T-cell (primary cell): Measurements from ENCODE around the gene SLAMF8. TPM values are rescaled to one million over a fixed set of nuclear protein-coding genes. Genes with fewer than 3 reads are reported as not detected.

Source experiments
- ATAC-seq, 4 experiments: fragments of 200-7000 bp in 3 of 4; fragments of 150-1000 bp in 1 of 4; cut with Tn5 transposase; replicated peaks in 1 of 4; 1 replicate in 3 of 4; 2 replicates in 1 of 4; pipeline ENCODE4 v1.10.0; 2021; ENCODE audit warnings: moderate library complexity in 3 of 4, mild to moderate bottlenecking in 2 of 4, moderate number of reproducible peaks in 1 of 4
- CTCF ChIA-PET, 2 donors: fragments of 300-600 bp; sonication (Branson Sonifier 250); formaldehyde crosslinking; loops; one replicate each; lab custom pipeline; 2022; ENCODE audit warnings: antibody characterized with exemption in 2 of 2; lab: Charles Lee
- POLR2A ChIA-PET, 2 donors: fragments of 300-600 bp; sonication (Branson Sonifier 250); formaldehyde crosslinking; loops; one replicate each; lab custom pipeline; 2022; ENCODE audit warnings: antibody characterized with exemption in 2 of 2; lab: Charles Lee
- DNase-seq, 35 experiments: peaks; one replicate each; pipeline versions ENCODE4 v3.0.0 to v3.0.0-alpha.2; 2013 to 2023
- H3K27ac ChIP-seq: one replicate; pipeline ENCODE4 v1.5.1; 2013; ENCODE audit warnings: low read length
- H3K27me3 ChIP-seq, 2 experiments: replicated peaks in 1 of 2; 1 replicate in 1 of 2; 2 replicates in 1 of 2; pipeline versions ENCODE4 v1.6.1 to v1.7.0; 2013; ENCODE audit warnings: low read length in 1 of 2, mixed read lengths in 1 of 2; ENCODE audit not compliant: control insufficient read depth in 2 of 2, insufficient read depth in 2 of 2; ENCODE audit errors: extremely low read depth in 1 of 2
- H3K36me3 ChIP-seq, 2 donors: 1 replicate in 1 of 2; 2 replicates in 1 of 2; pipeline versions ENCODE4 v1.6.1 to v1.7.0; 2013; ENCODE audit warnings: low read length in 1 of 2; ENCODE audit not compliant: control insufficient read depth in 2 of 2, insufficient read depth in 1 of 2; ENCODE audit errors: extremely low read depth in 1 of 2
- H3K4me1 ChIP-seq, 2 experiments: 1 replicate in 1 of 2; 2 replicates in 1 of 2; pipeline versions ENCODE4 v1.6.1 to v1.7.0; 2013; ENCODE audit warnings: low read length in 2 of 2, mixed read lengths in 1 of 2; ENCODE audit not compliant: insufficient read depth in 2 of 2, control insufficient read depth in 1 of 2; ENCODE audit errors: extremely low read depth in 1 of 2
- H3K4me3 ChIP-seq, 2 donors: 1 replicate in 1 of 2; 2 replicates in 1 of 2; pipeline versions ENCODE4 v1.5.1 to v1.7.0; 2013; ENCODE audit warnings: mild to moderate bottlenecking in 2 of 2, low read length in 1 of 2, moderate library complexity in 1 of 2; ENCODE audit not compliant: control insufficient read depth in 1 of 2; ENCODE audit errors: extremely low read depth in 1 of 2
- H3K9me3 ChIP-seq: 2 replicates; pipeline ENCODE4 v1.7.0; 2013
- H3K27ac Mint-ChIP-seq, 2 donors: one replicate each; pipeline ENCODE4 v1.8.0; 2020 to 2021; ENCODE audit warnings: mild to moderate bottlenecking in 2 of 2, mixed read lengths in 2 of 2
- H3K27me3 Mint-ChIP-seq, 2 donors: one replicate each; pipeline ENCODE4 v1.8.0; 2021 to 2022; ENCODE audit warnings: mixed read lengths in 2 of 2
- H3K36me3 Mint-ChIP-seq: one replicate; pipeline ENCODE4 v1.8.0; 2021; ENCODE audit warnings: mixed read lengths
- H3K4me1 Mint-ChIP-seq, 3 donors: one replicate each; pipeline ENCODE4 v1.8.0; 2020 to 2022; ENCODE audit warnings: mixed read lengths in 3 of 3, mild to moderate bottlenecking in 1 of 3
- H3K4me3 Mint-ChIP-seq, 3 donors: one replicate each; pipeline ENCODE4 v1.8.0; 2020 to 2022; ENCODE audit warnings: mild to moderate bottlenecking in 3 of 3, mixed read lengths in 3 of 3, moderate library complexity in 3 of 3
- H3K9me3 Mint-ChIP-seq, 3 donors: one replicate each; pipeline ENCODE4 v1.8.0; 2020 to 2022; ENCODE audit warnings: mixed read lengths in 3 of 3
- WGBS: methylation state at CpG from one replicate; pipeline ENCODE4 v1.1.5; 2013; ENCODE audit warnings: missing lambda C conversion rate; ENCODE audit not compliant: insufficient coverage; 5-methylcytosine and 5-hydroxymethylcytosine counted together
- total RNA-seq, 35 experiments: library from RNA in 6 of 35; stranded (reverse) in 6 of 35; fragments of 120-200 nt in 1 of 35; gene quantifications; one replicate each; pipeline versions ENCODE4 v1.2.1 to v1.2.4 and lab custom pipeline; 2013 to 2026

SLAMF8 gene
- total RNA-seq, 5 donors from 2014 or later (not counting 1 experiment from before 2014, with no cell fraction given), result 0.41 to 1.0 (median 0.69) TPM; not detected in 1

GRCh38 chr1:159881622-159882526, 55.2 kb downstream of the SLAMF8 start:
- WGBS, result 65% methylated on average over 5 of the region's 6 CpGs
- Mint-ChIP-seq H3K4me3 (no peak overlapping the region), H3K27ac (no peak overlapping the region), H3K9me3 (no peaks in the 10 kb centered on the region), H3K4me1 (no peaks in the 10 kb centered on the region), H3K36me3 (no peaks in the 10 kb centered on the region), H3K27me3 (no peaks in the 10 kb centered on the region)
- Histone ChIP-seq H3K9me3 (no peaks in the 10 kb centered on the region), H3K4me3 (no peak overlapping the region), H3K4me1 (peaks cover 6% of the 10 kb centered on the region in 2 experiments), H3K36me3 (no peaks in the 10 kb centered on the region), H3K27ac (no peak overlapping the region), H3K27me3 (no peaks in the 10 kb centered on the region)
- ChIA-PET POLR2A (no interaction called here), CTCF (interaction anchor here in 1 of 2 donors (0.9 kb wide), 1 partner anchor 11 kb away, joined by 3 read pairs; no protein-coding TSS in a partner anchor)
- peak in 27 of 35 experiments; percentile 8 to 63 (median 20) for DNase-seq
- ATAC-seq, result peak in 2 of 4 experiments; percentile 36 to 37

GRCh38 chr1:159882527-159882862, 55.8 kb downstream of the SLAMF8 start:
- ATAC-seq (no peak), DNase-seq (no peak)
- ChIA-PET POLR2A (no interaction called here), CTCF (no interaction called here)
- H3K4me3 ChIP-seq, result no peak overlapping the region
- WGBS, result no CpG with 5 or more reads among the region's 2 CpGs
- no peaks in the 10 kb centered on the region for H3K4me1 Mint-ChIP-seq
- peaks cover 6% of the 10 kb centered on the region in 2 experiments for H3K4me1 ChIP-seq
- no peak overlapping the region for H3K4me3 Mint-ChIP-seq
- H3K36me3 Mint-ChIP-seq, result no peaks in the 10 kb centered on the region
- H3K27ac Mint-ChIP-seq, result no peak overlapping the region
- H3K9me3 Mint-ChIP-seq, result no peaks in the 10 kb centered on the region
- no peaks in the 10 kb centered on the region for H3K9me3 ChIP-seq
- H3K27me3 ChIP-seq, result no peaks in the 10 kb centered on the region
- H3K36me3 ChIP-seq, result no peaks in the 10 kb centered on the region
- H3K27ac ChIP-seq, result no peak overlapping the region
- no peaks in the 10 kb centered on the region for H3K27me3 Mint-ChIP-seq

- Histone ChIP-seq H3K4me1 (peaks cover 6% of the 10 kb centered on the region in 2 experiments), H3K27ac (no peak overlapping the region), H3K4me3 (no peak overlapping the region), H3K9me3 (no peaks in the 10 kb centered on the region), H3K27me3 (no peaks in the 10 kb centered on the region), H3K36me3 (no peaks in the 10 kb centered on the region)
- Mint-ChIP-seq H3K27me3 (no peaks in the 10 kb centered on the region), H3K27ac (no peak overlapping the region), H3K9me3 (no peaks in the 10 kb centered on the region), H3K36me3 (no peaks in the 10 kb centered on the region), H3K4me1 (no peaks in the 10 kb centered on the region), H3K4me3 (no peak overlapping the region)
- ChIA-PET CTCF (no interaction called here), POLR2A (no interaction called here)
- WGBS, result no CpG with 5 or more reads among the region's 4 CpGs
- DNase-seq, result no peak
- ATAC-seq, result no peak
Measured at GRCh38 chr1:159883134-159883533, 56.5 kb downstream of the SLAMF8 start.

- Histone ChIP-seq H3K4me1 (peaks cover 6 to 8% of the 10 kb centered on the region in 2 experiments), H3K36me3 (no peaks in the 10 kb centered on the region), H3K27me3 (no peaks in the 10 kb centered on the region), H3K9me3 (no peaks in the 10 kb centered on the region), H3K4me3 (no peak overlapping the region), H3K27ac (no peak overlapping the region)
- no peaks in the 10 kb centered on the region for H3K9me3 Mint-ChIP-seq
- DNase-seq, result no peak
- H3K36me3 Mint-ChIP-seq, result no peaks in the 10 kb centered on the region
- WGBS, result 93% methylated on average over 7 of the region's 8 CpGs
- no peaks in the 10 kb centered on the region for H3K27me3 Mint-ChIP-seq
- no peak for ATAC-seq
- ChIA-PET POLR2A (no interaction called here), CTCF (interaction anchor here in 1 of 2 donors (0.5 kb wide), 1 partner anchor 27 kb away, joined by 3 read pairs; no protein-coding TSS in a partner anchor)
- peaks cover 0 to 4% (median 3%) of the 10 kb centered on the region in 3 donors for H3K4me1 Mint-ChIP-seq
- no peak overlapping the region for H3K27ac Mint-ChIP-seq
- H3K4me3 Mint-ChIP-seq, result no peak overlapping the region
Measured at GRCh38 chr1:159884296-159884695, 57.6 kb downstream of the SLAMF8 start.

Other genes starting within 250 kb of the SLAMF8 start
- 1 to 10 TPM in 1 of 5 donors, not detected in 4; 1.0 TPM for gene APCS, start 239.0 kb upstream of the SLAMF8 start, total RNA-seq
- 1 to 10 TPM in 2 of 5 donors, under 1 TPM in 1, not detected in 2; 0.73 to 2.1 (median 1.7) TPM for gene CRP, start 112.3 kb upstream of the SLAMF8 start, total RNA-seq
- 10 to 100 TPM in 4 of 5 donors, 1 to 10 TPM in 1; 8.8 to 17.1 (median 14.3) TPM for gene DUSP23, start 45.9 kb upstream of the SLAMF8 start, total RNA-seq
- gene FCRL6, start 24.5 kb upstream of the SLAMF8 start, total RNA-seq, result 10 to 100 TPM in 2 of 5 donors, 1 to 10 TPM in 3; 1.2 to 43.3 (median 5.8) TPM
- not detected for gene VSIG8, start 35.8 kb downstream of the SLAMF8 start, total RNA-seq
- 1 to 10 TPM; 1.2 to 4.7 (median 1.5) TPM for gene CFAP45, start 73.3 kb downstream of the SLAMF8 start, total RNA-seq
- gene TAGLN2, start 98.6 kb downstream of the SLAMF8 start, total RNA-seq, result 100 to 1,000 TPM; 210 to 372 (median 245) TPM
- under 1 TPM in 3 of 5 donors, not detected in 2; 0.06 to 0.16 (median 0.12) TPM for gene IGSF9, start 118.7 kb downstream of the SLAMF8 start, total RNA-seq
- not detected for gene SLAMF9, start 127.4 kb downstream of the SLAMF8 start, total RNA-seq
- gene PIGM, start 205.1 kb downstream of the SLAMF8 start, total RNA-seq, result 1 to 10 TPM; 3.2 to 9.7 (median 8.4) TPM
- gene KCNJ10, start 243.3 kb downstream of the SLAMF8 start, total RNA-seq, result under 1 TPM in 1 of 5 donors, not detected in 4; 0.22 TPM